Measurements from ENCODE around the gene VPREB3. TPM values are rescaled to one million over a fixed set of nuclear protein-coding genes. Genes with fewer than 3 reads are reported as not detected.

VPREB3 gene
- total and polyA plus RNA-seq, 7 donors = 0.61 to 3.2 (median 0.85) TPM

GRCh38 chr22:23790819-23791737, 36.9 kb upstream of the VPREB3 start:
- Histone ChIP-seq H3K27ac (no peak overlapping the region), H3K27me3 (ENCODE audit: insufficient read depth in 3 of 3, low read length in 2 of 3) (no peaks in the 10 kb centered on the region), H3K9me3 (no peaks in the 10 kb centered on the region), H3K4me3 (no peak overlapping the region), H3K36me3 (ENCODE audit: insufficient read depth in 1 of 2, low read depth in 1 of 2) (peaks cover 2 to 48% of the 10 kb centered on the region in 2 donors), H3K4me1 (peaks cover 26% of the 10 kb centered on the region)
- DNase-seq (no peak), ATAC-seq (no peak)
- TF ChIP-seq CTCF (IDR thresholded peaks at IDR 0.05) = no peak
- intact Hi-C loops (cut with DNase I) = no loop called here
- 57 to 67% (median 66%) methylated on average over 11 of the region's 11 CpGs for WGBS, 3 donors

- intact Hi-C loops (cut with DNase I) = loop anchor here (5.0 kb wide), 3 partner anchors 33 to 58 kb away; no protein-coding TSS in a partner anchor
- peaks cover 32% of the 10 kb centered on the region for H3K4me1 ChIP-seq
- H3K4me3 ChIP-seq = no peak overlapping the region
- no peaks in the 10 kb centered on the region for H3K27me3 ChIP-seq (ENCODE audit: insufficient read depth in 3 of 3, low read length in 2 of 3)
- peaks cover 2 to 33% of the 10 kb centered on the region in 2 donors for H3K36me3 ChIP-seq (ENCODE audit: insufficient read depth in 1 of 2, low read depth in 1 of 2)
- peak overlapping the region; percentile 2 for H3K27ac ChIP-seq
- DNase-seq (peak in 1 of 2 donors; percentile 19), ATAC-seq (no peak)
- H3K9me3 ChIP-seq = no peaks in the 10 kb centered on the region
- no peak for TF ChIP-seq CTCF (IDR thresholded peaks at IDR 0.05)
- WGBS, 3 donors = 74 to 86% (median 82%) methylated on average over 4 of the region's 4 CpGs
Measured at GRCh38 chr22:23789638-23790037, 35.4 kb upstream of the VPREB3 start.

GRCh38 chr22:23789121-23789520, 34.9 kb upstream of the VPREB3 start:
- no peaks in the 10 kb centered on the region for H3K9me3 ChIP-seq
- no peak for DNase-seq
- H3K4me1 ChIP-seq = peaks cover 32% of the 10 kb centered on the region
- no peak for TF ChIP-seq CTCF (IDR thresholded peaks at IDR 0.05)
- no peak overlapping the region for H3K4me3 ChIP-seq
- no peaks in the 10 kb centered on the region for H3K27me3 ChIP-seq (ENCODE audit: insufficient read depth in 3 of 3, low read length in 2 of 3)
- H3K27ac ChIP-seq = peak overlapping the region; percentile 2
- H3K36me3 ChIP-seq (ENCODE audit: insufficient read depth in 1 of 2, low read depth in 1 of 2) = peaks cover 0 to 28% of the 10 kb centered on the region in 2 donors
- no peak for ATAC-seq
- WGBS, 3 donors = 53 to 71% (median 58%) methylated on average over 4 of the region's 4 CpGs
- intact Hi-C loops (cut with DNase I) = loop anchor here (5.0 kb wide), 3 partner anchors 33 to 58 kb away; no protein-coding TSS in a partner anchor

DNA sequence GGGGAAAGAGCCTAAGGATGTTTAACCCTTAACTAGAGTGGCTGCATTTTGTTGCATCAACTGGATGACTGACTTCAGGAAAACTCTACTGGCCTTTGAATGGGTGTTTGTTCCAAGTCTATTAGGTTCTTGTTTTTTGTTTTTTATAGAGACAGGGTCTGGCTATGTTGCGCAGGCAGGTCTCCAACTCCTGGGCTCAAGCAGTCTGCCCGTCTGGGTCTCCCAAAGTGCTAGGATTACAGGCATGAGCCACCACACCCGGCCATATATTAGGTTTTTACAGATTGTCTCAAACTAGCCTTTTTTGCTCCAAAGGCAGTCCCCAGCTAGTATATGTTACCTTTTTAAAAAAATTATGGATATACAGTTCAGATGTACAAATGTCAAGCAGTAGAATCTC, 33.7 kb upstream of the VPREB3 start:
- WGBS, 3 donors = 42 to 63% (median 48%) methylated on average over 3 of the region's 3 CpGs
- no peaks in the 10 kb centered on the region for H3K27me3 ChIP-seq (ENCODE audit: insufficient read depth in 3 of 3, low read length in 2 of 3)
- peak overlapping the region; percentile 92 for H3K4me3 ChIP-seq
- ATAC-seq (no peak), DNase-seq (no peak)
- TF ChIP-seq CTCF (IDR thresholded peaks at IDR 0.05) = no peak
- intact Hi-C loops (cut with DNase I) = loop anchor here (5.0 kb wide), 3 partner anchors 34 to 59 kb away; no protein-coding TSS in a partner anchor
- peaks cover 0 to 16% of the 10 kb centered on the region in 2 donors for H3K36me3 ChIP-seq (ENCODE audit: insufficient read depth in 1 of 2, low read depth in 1 of 2)
- peak overlapping the region; percentile 99 for H3K27ac ChIP-seq
- no peaks in the 10 kb centered on the region for H3K9me3 ChIP-seq
- peaks cover 32% of the 10 kb centered on the region for H3K4me1 ChIP-seq

Measured in psoas muscle (tissue), 8 donors.